ENCODE data around the gene HEBP1.

The HEBP1 gene

DNA sequence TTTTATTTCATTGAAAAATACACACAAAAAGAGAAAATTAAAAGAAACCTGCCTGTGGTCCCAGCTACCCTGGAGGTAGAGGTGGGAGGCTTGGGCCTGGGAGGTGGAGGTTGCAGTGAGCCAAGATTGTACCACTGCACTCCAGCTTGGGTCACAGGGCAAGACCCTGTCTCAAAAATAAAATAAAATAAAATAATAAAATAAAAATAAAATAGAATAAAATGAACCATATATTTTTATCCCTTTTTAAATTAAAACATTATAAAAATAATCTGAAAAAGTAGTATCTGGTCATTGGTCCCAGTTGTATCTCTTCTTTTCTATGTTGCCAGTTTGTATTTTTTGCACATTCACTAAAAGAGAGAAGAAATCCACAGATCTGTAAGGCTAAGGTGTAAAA lies 27.4 kb upstream of the HEBP1 start:
- Histone ChIP-seq H3K9ac (no peak overlapping the region), H3K27ac (no peak overlapping the region), H3K27me3 (no peaks in the 10 kb centered on the region), H3K4me3 (no peak overlapping the region), H3K36me3 (no peaks in the 10 kb centered on the region), H4K20me1 (no peaks in the 10 kb centered on the region), H3K4me1 (peaks cover 0 to 10% (median 0%) of the 10 kb centered on the region in 10 experiments; a peak in 1 of 20 replicates), H3K4me2 (no peak overlapping the region), H3K9me3 (replicated peaks in 1 of 11) (no peaks in the 10 kb centered on the region)
- TF ChIP-seq Cebpa-rat (IDR thresholded peaks at IDR 0.05), result no peak

DNA sequence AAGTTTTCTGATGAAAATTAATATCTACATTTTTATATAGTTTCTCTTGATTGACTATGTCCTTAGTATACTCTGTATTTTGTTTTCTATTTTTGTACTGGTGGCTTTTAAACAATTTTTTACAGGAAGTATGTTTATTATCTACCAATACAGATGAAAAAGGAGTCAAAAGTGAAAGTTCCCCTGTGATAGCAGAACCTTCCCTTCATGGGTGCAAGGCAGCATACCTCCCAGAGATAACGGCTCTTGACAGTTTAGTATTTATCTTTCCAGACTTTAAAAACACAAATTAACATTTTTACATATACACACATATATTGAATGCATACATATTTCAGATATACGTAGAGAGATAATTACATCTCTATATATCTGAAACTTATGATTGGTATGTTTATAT lies 27.0 kb upstream of the HEBP1 start:
- Histone ChIP-seq H4K20me1 (no peaks in the 10 kb centered on the region), H3K27ac (no peak overlapping the region), H3K27me3 (no peaks in the 10 kb centered on the region), H3K9me3 (replicated peaks in 1 of 11) (no peaks in the 10 kb centered on the region), H3K36me3 (no peaks in the 10 kb centered on the region), H3K9ac (no peak overlapping the region), H3K4me1 (peaks cover 0 to 10% (median 0%) of the 10 kb centered on the region in 10 experiments; a peak in 1 of 20 replicates), H3K4me3 (no peak overlapping the region), H3K4me2 (no peak overlapping the region)
- no peak for TF ChIP-seq Cebpa-rat (IDR thresholded peaks at IDR 0.05)

DNA sequence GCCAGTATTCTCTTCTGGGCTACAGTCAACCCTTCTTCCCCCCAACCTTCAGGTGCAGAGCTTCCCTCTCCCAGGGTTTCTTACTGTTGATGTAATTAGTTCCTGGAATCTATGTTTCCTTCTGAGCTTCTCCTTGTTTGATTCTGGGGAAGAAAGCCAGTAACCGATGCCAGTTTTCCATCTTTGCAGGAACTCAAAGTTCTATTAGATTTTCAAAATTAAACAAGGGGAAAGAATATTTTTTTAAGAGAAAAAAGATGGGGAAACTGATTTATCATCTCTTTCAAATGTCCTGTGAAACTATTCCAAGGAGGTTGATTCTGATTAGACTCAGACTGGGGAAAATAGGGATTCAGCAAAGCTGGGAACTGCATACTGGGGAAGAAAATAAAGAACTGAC lies 26.2 kb upstream of the HEBP1 start:
- H4K20me1 ChIP-seq, result no peaks in the 10 kb centered on the region
- H3K4me3 ChIP-seq, result no peak overlapping the region
- H3K4me1 ChIP-seq, result peaks cover 0 to 10% (median 0%) of the 10 kb centered on the region in 10 experiments; a peak in 1 of 20 replicates
- no peak overlapping the region for H3K4me2 ChIP-seq
- no peaks in the 10 kb centered on the region for H3K36me3 ChIP-seq
- no peak for TF ChIP-seq Cebpa-rat (IDR thresholded peaks at IDR 0.05)
- H3K9ac ChIP-seq, result no peak overlapping the region
- no peaks in the 10 kb centered on the region for H3K9me3 ChIP-seq (replicated peaks in 1 of 11)
- no peaks in the 10 kb centered on the region for H3K27me3 ChIP-seq
- no peak overlapping the region for H3K27ac ChIP-seq

DNA sequence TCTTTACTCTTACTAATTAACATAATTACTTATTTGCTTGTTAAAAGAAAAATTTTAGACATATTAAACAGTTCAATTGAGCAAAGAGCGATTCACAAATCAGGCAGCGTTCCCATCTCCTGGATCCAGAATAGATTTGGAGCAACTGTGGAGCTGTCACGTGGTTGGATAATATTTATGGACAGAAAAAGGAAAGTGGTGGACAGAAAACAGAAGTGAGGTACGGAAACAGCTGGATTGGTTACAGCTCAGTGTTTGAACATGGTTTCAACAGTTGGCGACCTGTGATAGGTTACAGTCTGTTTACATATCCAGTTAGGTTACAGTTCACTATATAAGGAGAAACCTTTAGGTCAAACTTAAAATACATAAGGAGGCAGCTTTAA lies 24.5 kb upstream of the HEBP1 start:
- H3K9ac ChIP-seq, result no peak overlapping the region

DNA sequence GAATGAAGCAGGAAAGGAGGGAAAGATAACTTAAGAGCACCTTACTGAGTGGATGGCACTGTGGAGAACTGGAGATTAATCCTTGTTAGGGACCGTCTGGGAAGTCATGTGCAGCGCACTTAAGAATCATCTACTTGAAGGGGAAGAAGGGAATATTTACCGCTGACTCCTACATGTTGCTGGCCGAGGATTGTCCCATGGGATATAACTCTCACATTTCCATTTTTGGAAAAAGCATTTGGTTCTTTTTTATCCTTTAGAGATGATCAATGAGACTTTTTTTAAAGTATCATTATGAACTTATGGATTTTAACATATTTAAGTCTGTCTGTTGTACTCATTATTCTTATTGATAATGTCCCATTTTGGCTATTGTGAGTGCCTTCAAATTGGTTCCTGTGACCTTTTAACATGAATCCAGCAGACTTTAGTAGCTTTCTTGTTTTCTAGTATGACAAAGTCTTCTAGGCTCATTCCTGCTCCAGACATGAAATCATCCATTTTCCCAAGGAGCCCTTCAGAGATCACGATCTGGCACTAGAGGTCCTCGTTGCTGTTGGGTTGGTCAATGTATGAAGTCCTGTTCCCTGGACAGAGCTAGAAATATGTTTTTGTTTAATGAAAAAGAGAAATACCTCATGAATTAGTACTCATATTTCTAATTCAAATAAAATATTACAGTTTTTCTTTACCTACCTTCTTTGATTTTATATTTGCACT lies 23.9 kb upstream of the HEBP1 start:
- Histone ChIP-seq H3K27ac (no peak overlapping the region), H3K9me3 (replicated peaks in 1 of 11) (no peaks in the 10 kb centered on the region), H3K4me1 (peaks cover 0 to 10% (median 0%) of the 10 kb centered on the region in 10 experiments; a peak in 1 of 20 replicates), H3K36me3 (no peaks in the 10 kb centered on the region), H3K9ac (no peak overlapping the region), H3K4me2 (no peak overlapping the region), H3K27me3 (no peaks in the 10 kb centered on the region), H4K20me1 (no peaks in the 10 kb centered on the region), H3K4me3 (no peak overlapping the region)
- no peak for TF ChIP-seq Cebpa-rat (IDR thresholded peaks at IDR 0.05)

More for the DNA sequence above, 24.5 kb upstream of the HEBP1 start:
- no peak overlapping the region for H3K27ac ChIP-seq
- no peaks in the 10 kb centered on the region for H3K36me3 ChIP-seq
- no peaks in the 10 kb centered on the region for H3K27me3 ChIP-seq
- H3K4me2 ChIP-seq, result no peak overlapping the region
- peaks cover 0 to 10% (median 0%) of the 10 kb centered on the region in 10 experiments; a peak in 1 of 20 replicates for H3K4me1 ChIP-seq
- H4K20me1 ChIP-seq, result no peaks in the 10 kb centered on the region
- no peak overlapping the region for H3K4me3 ChIP-seq
- no peak for TF ChIP-seq Cebpa-rat (IDR thresholded peaks at IDR 0.05)
- no peaks in the 10 kb centered on the region for H3K9me3 ChIP-seq (replicated peaks in 1 of 11)

DNA sequence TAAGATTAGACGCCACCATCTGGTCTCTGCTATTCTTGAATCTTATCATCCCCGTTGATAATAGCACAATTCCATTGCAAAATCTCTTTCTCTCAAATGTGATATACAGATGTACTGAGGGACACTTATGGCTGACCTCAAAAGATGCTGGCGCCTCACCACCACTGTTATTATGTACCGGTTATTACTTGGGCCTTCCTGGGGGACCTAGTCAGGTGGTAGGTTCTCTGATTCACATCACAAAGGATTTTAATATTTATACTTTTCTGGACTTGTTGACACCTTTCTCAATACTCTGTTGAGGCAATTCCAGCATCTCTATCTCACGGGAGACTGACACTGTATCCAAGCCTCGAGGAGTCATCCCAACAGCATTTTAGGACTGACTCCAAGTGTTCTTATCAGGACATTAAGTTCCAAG lies 22.8 kb upstream of the HEBP1 start:
- Histone ChIP-seq H3K27ac (no peak overlapping the region), H3K27me3 (no peaks in the 10 kb centered on the region), H3K4me3 (no peak overlapping the region), H3K4me1 (no peaks in the 10 kb centered on the region), H3K4me2 (no peak overlapping the region), H3K9ac (no peak overlapping the region), H3K9me3 (replicated peaks in 1 of 11) (no peaks in the 10 kb centered on the region), H4K20me1 (no peaks in the 10 kb centered on the region), H3K36me3 (no peaks in the 10 kb centered on the region)
- TF ChIP-seq Cebpa-rat (IDR thresholded peaks at IDR 0.05), result no peak

DNA sequence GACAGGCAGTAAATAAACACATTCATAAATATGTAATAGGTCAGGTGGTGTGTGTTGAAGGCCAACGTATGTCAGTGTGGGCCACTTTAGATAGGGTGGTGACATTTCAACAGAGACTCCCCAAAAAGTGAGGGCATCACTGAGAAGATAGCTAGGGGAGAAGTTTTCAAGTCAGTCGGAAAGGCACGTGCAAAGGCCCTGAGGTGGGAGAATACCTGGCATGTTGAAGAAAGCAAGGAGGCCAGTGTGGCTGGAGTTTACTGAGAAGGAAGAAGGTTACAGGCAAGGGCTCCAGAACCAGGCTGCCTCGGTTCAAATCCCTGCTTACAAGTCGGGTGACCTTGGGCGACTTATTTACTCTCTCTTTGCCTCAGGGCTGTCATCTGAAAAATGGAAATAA lies 11.0 kb upstream of the HEBP1 start:
- Histone ChIP-seq H3K9ac (no peak overlapping the region), H3K27ac (no peak overlapping the region), H4K20me1 (no peaks in the 10 kb centered on the region), H3K4me1 (peaks cover 0 to 20% (median 0%) of the 10 kb centered on the region in 10 experiments; a peak in 5 of 20 replicates), H3K4me2 (no peak overlapping the region), H3K4me3 (no peak overlapping the region), H3K36me3 (no peaks in the 10 kb centered on the region), H3K27me3 (no peaks in the 10 kb centered on the region), H3K9me3 (replicated peaks in 1 of 11) (no peaks in the 10 kb centered on the region)
- TF ChIP-seq Cebpa-rat (IDR thresholded peaks at IDR 0.05), result no peak

DNA sequence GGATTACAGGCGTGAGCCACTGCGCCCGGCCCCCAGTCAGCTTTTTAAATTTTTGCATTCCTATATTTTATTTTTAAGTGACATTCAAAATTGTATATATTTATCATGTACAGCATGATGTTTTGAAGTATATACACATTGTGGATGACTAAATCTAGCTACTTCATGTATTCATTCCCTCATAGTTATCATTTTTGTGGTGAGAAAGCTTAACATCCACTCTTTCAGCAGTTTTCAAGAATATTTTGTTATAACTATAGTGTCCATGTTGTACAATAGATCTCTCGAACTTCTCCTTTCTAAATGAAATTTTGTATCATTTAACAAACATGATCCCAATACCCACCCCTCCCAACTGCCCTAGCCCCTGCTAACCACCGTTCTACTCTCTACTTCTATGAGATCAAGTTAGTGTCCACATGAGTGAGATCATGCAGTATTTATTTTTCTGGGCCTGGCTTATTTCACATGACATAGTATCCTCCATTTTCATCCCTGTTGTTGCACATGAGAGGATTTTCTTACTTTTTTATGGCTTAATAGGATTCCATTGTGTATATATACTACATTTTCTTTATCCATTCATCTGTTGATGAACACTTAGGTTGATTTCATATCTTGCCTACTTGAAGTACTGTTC lies 8.8 kb upstream of the HEBP1 start:
- no peaks in the 10 kb centered on the region for H3K9me3 ChIP-seq (replicated peaks in 1 of 11)
- no peaks in the 10 kb centered on the region for H3K27me3 ChIP-seq
- no peak overlapping the region for H3K9ac ChIP-seq
- no peaks in the 10 kb centered on the region for H3K36me3 ChIP-seq
- H3K4me3 ChIP-seq, result no peak overlapping the region
- peaks cover 0 to 32% (median 0%) of the 10 kb centered on the region in 10 experiments; a peak in 5 of 20 replicates for H3K4me1 ChIP-seq
- no peak overlapping the region for H3K4me2 ChIP-seq
- H3K27ac ChIP-seq, result no peak overlapping the region
- no peak for TF ChIP-seq Cebpa-rat (IDR thresholded peaks at IDR 0.05)
- H4K20me1 ChIP-seq, result no peaks in the 10 kb centered on the region

DNA sequence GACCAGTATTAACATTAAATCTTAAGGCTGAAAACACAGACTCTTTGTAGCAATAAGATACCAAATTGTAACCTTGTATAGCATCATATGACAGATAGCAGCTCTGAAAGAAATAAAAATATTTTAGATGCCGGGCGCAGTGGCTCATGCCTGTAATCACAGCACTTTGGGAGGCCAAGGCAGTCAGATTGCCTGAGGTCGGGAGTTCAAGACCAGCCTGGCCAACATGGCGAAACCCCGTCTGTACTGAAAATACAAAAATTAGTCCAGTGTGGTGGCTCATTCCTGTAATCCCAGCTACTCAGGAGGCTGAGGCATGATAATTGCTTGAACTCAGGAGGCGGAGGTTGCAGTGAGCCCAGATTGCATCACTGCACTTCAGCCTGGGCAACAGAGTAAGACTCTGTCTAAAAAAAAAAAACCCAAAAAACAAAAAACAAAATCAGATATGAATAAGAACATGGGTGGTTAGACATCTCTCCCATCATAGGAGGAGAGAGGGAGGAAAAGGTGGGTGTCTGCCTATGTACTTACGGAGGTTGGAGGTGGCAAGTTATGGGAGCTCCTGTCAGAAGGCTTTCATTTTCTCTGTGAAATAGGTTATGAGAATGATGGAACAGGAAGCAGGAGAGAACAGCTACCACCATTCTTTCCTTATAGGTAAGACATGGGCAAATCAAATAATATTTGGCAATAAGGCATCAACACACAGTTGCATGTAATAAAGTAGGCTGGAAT lies 7.6 kb upstream of the HEBP1 start:
- H3K4me2 ChIP-seq, result no peak overlapping the region
- H3K4me1 ChIP-seq, result peaks cover 0 to 31% (median 0%) of the 10 kb centered on the region in 10 experiments; a peak in 6 of 20 replicates
- no peaks in the 10 kb centered on the region for H3K9me3 ChIP-seq (replicated peaks in 1 of 11)
- H3K36me3 ChIP-seq, result no peaks in the 10 kb centered on the region
- H3K27ac ChIP-seq, result no peak overlapping the region
- TF ChIP-seq Cebpa-rat (IDR thresholded peaks at IDR 0.05), result no peak
- no peaks in the 10 kb centered on the region for H4K20me1 ChIP-seq
- H3K4me3 ChIP-seq, result no peak overlapping the region
- H3K27me3 ChIP-seq, result peaks cover 0 to 10% (median 4%) of the 10 kb centered on the region in 11 experiments; a peak in 11 of 22 replicates
- H3K9ac ChIP-seq, result no peak overlapping the region

All from BLaER1 treated with 17β-estradiol and CSF1 and Interleukin-3, amounts not matched to agents 10 nM and 100 nM (cell line).